Gastroesophageal sphincter (tissue), 4 donors: Measurements from ENCODE around the gene SLC35G3. TPM values are rescaled to one million over a fixed set of nuclear protein-coding genes. Genes with fewer than 3 reads are reported as not detected.

ENCODE experiments used
- ATAC-seq: fragments of 150-250 bp; one replicate; pipeline ENCODE4 v1.9.1; 2016; ENCODE audit warnings: mild to moderate bottlenecking, moderate library complexity
- H3K27ac ChIP-seq, 4 donors: fragments of 200-600 bp; sonication (generic) in 3 of 4; 1 replicate in 3 of 4; 2 replicates in 1 of 4; pipeline ENCODE4 v1.5.1; 2016 to 2019
- H3K27me3 ChIP-seq: fragments of 200-600 bp; sonication (generic); one replicate; pipeline ENCODE4 v1.5.1; 2019
- H3K36me3 ChIP-seq, 2 donors: fragments of 200-600 bp; sonication (generic); one replicate each; pipeline ENCODE4 v1.5.1; 2019; ENCODE audit warnings: control low read depth in 1 of 2
- H3K4me1 ChIP-seq, 3 donors: fragments of 200-600 bp; sonication (generic); 1 replicate in 2 of 3; 2 replicates in 1 of 3; pipeline ENCODE4 v1.5.1; 2016 to 2019; ENCODE audit warnings: control low read depth in 2 of 3
- H3K4me3 ChIP-seq, 2 donors: fragments of 200-600 bp; sonication (generic); one replicate each; pipeline ENCODE4 v1.5.1; 2019; ENCODE audit warnings: mild to moderate bottlenecking in 1 of 2, moderate library complexity in 1 of 2
- H3K9me3 ChIP-seq, 3 donors: fragments of 200-600 bp; sonication (generic); one replicate each; pipeline ENCODE4 v1.5.1; 2017 to 2019; ENCODE audit warnings: control low read depth in 2 of 3
- CTCF ChIP-seq, 4 experiments: fragments of 200-600 bp in 2 of 4; fragments of 450-650 bp in 2 of 4; sonication (generic) in 1 of 4; IDR thresholded peaks; one replicate each; pipeline ENCODE4 v1.5.1; 2017 to 2019; ENCODE audit warnings: antibody characterized with exemption in 4 of 4, mild to moderate bottlenecking in 2 of 4, moderate library complexity in 2 of 4
- EP300 ChIP-seq: sonication (generic); formaldehyde crosslinking; IDR thresholded peaks from one replicate; pipeline ENCODE4 v1.6.1; 2017; ENCODE audit warnings: antibody characterized with exemption, mild to moderate bottlenecking
- POLR2A ChIP-seq, 2 donors: fragments of 450-650 bp; IDR thresholded peaks; one replicate each; pipeline ENCODE4 v1.6.1; 2017; ENCODE audit warnings: antibody characterized with exemption in 2 of 2, mild to moderate bottlenecking in 2 of 2, moderate library complexity in 1 of 2
- POLR2AphosphoS5 ChIP-seq: sonication (generic); formaldehyde crosslinking; IDR thresholded peaks from one replicate; pipeline ENCODE4 v1.6.1; 2017; ENCODE audit warnings: antibody characterized with exemption
- WGBS, 2 donors: methylation state at CpG; one replicate each; pipeline ENCODE4 v1.1.5; 2018; ENCODE audit warnings: low coverage in 1 of 2; 5-methylcytosine and 5-hydroxymethylcytosine counted together
- total RNA-seq, 4 donors: library from RNA; depleted of rRNA; stranded (reverse); fragments of >200 nt; gene quantifications; one replicate each; pipeline ENCODE4 v1.1.0, GENCODE V29; 2016

The SLC35G3 gene
- total RNA-seq, 4 donors from 2014 or later, result not detected

DNA sequence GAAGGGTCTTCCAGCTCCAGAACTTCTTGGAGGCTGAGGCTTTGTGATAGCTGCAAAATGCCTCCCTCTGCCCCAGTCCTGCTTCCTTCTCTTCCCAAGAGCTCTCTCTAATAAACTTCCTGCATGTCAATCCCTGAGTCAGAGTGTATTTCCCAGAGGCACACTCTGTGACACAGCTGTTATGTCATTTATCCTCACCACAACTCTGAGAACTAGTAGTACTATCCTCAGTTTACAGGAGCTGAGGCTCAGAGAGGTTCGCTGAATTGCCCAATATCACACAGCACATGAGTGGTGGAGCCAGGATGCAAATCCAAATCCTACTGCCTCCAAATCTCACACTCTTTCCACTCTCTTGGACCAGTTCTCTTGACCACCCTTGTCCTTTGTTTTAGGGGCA, 26.5 kb downstream of the SLC35G3 start:
- 86% methylated on average over 1 of the region's 1 CpG; no CpG with 5 or more reads in 1 of the 2 donors for WGBS, 2 donors
- H3K36me3 ChIP-seq, result no peaks in the 10 kb centered on the region

GRCh38 chr17:35167046-35167445, 27.1 kb downstream of the SLC35G3 start:
- WGBS, 2 donors, result 52% methylated on average over 2 of the region's 3 CpGs; no CpG with 5 or more reads in 1 of the 2 donors
- Histone ChIP-seq H3K36me3 (no peaks in the 10 kb centered on the region), H3K27ac (no peak overlapping the region), H3K4me3 (no peak overlapping the region), H3K9me3 (no peaks in the 10 kb centered on the region), H3K4me1 (no peaks in the 10 kb centered on the region), H3K27me3 (peaks cover 30% of the 10 kb centered on the region)
- TF ChIP-seq POLR2AphosphoS5 (no peak), CTCF (IDR thresholded peaks at IDR 0.05) (no peak), POLR2A (IDR thresholded peaks at IDR 0.05) (no peak), EP300 (no peak)
- ATAC-seq, result no peak

More for the DNA sequence above, 26.5 kb downstream of the SLC35G3 start:
- TF ChIP-seq CTCF (IDR thresholded peaks at IDR 0.05) (no peak), EP300 (no peak), POLR2A (IDR thresholded peaks at IDR 0.05) (no peak), POLR2AphosphoS5 (no peak)
- H3K27me3 ChIP-seq, result peaks cover 24% of the 10 kb centered on the region
- no peak overlapping the region for H3K27ac ChIP-seq
- no peaks in the 10 kb centered on the region for H3K9me3 ChIP-seq
- H3K4me1 ChIP-seq, result no peaks in the 10 kb centered on the region
- ATAC-seq, result no peak
- no peak overlapping the region for H3K4me3 ChIP-seq

GRCh38 chr17:35166526-35166925, 27.7 kb downstream of the SLC35G3 start:
- Histone ChIP-seq H3K27me3 (peaks cover 34% of the 10 kb centered on the region), H3K27ac (no peak overlapping the region), H3K36me3 (no peaks in the 10 kb centered on the region), H3K9me3 (no peaks in the 10 kb centered on the region), H3K4me3 (no peak overlapping the region), H3K4me1 (no peaks in the 10 kb centered on the region)
- WGBS, 2 donors, result no CpG with 5 or more reads among the region's 5 CpGs
- no peak for ATAC-seq
- TF ChIP-seq CTCF (IDR thresholded peaks at IDR 0.05) (no peak), POLR2AphosphoS5 (no peak), POLR2A (IDR thresholded peaks at IDR 0.05) (no peak), EP300 (no peak)

GRCh38 chr17:35164716-35165115, 29.5 kb downstream of the SLC35G3 start:
- WGBS, 2 donors, result 71 to 73% methylated on average over 5 of the region's 5 CpGs
- H3K4me1 ChIP-seq, result no peaks in the 10 kb centered on the region
- no peak overlapping the region for H3K4me3 ChIP-seq
- H3K27me3 ChIP-seq, result peaks cover 28% of the 10 kb centered on the region
- no peak for ATAC-seq
- H3K36me3 ChIP-seq, result no peaks in the 10 kb centered on the region
- no peak overlapping the region for H3K27ac ChIP-seq
- H3K9me3 ChIP-seq, result no peaks in the 10 kb centered on the region
- TF ChIP-seq EP300 (no peak), POLR2A (IDR thresholded peaks at IDR 0.05) (no peak), CTCF (IDR thresholded peaks at IDR 0.05) (no peak), POLR2AphosphoS5 (no peak)

- H3K27ac ChIP-seq, result no peak overlapping the region
- H3K4me1 ChIP-seq, result no peaks in the 10 kb centered on the region
- no peak for ATAC-seq
- H3K36me3 ChIP-seq, result no peaks in the 10 kb centered on the region
- TF ChIP-seq POLR2A (IDR thresholded peaks at IDR 0.05) (no peak), POLR2AphosphoS5 (no peak), EP300 (no peak), CTCF (IDR thresholded peaks at IDR 0.05) (no peak)
- H3K9me3 ChIP-seq, result no peaks in the 10 kb centered on the region
- 80 to 100% methylated on average over 1 to 7 of the region's 7 CpGs for WGBS, 2 donors
- H3K4me3 ChIP-seq, result no peak overlapping the region
- H3K27me3 ChIP-seq, result peaks cover 28% of the 10 kb centered on the region
Observed at GRCh38 chr17:35163886-35164285, 30.3 kb downstream of the SLC35G3 start.
